Measurements from ENCODE around the gene PEX11G.

GRCh38 chr19:7509625-7510024, 20.8 kb upstream of the PEX11G start:
- TF ChIP-seq CTCF (IDR thresholded peaks at IDR 0.05; ENCODE audit: poor library complexity): no peak
- no peak for TF ChIP-seq EZH2phosphoT487 (IDR thresholded peaks at IDR 0.05; ENCODE audit: low read depth, severe bottlenecking, unreplicated experiment)
- TF ChIP-seq EZH2 (IDR thresholded peaks at IDR 0.05; ENCODE audit: borderline replicate concordance): no peak
